H1 (cell line): Measurements from ENCODE around the gene TIAL1.

Source experiments
- CTCF ChIP-seq, 3 experiments: IDR thresholded peaks; 1 replicate in 2 of 3; 2 replicates in 1 of 3; pipeline versions ENCODE4 v1.5.1 to v1.6.1; 2011; ENCODE audit warnings: low read length in 3 of 3, mild to moderate bottlenecking in 3 of 3, inconsistent platforms in 2 of 3, low read depth in 1 of 3, moderate library complexity in 1 of 3; ENCODE audit not compliant: insufficient read depth in 1 of 3; ENCODE audit errors: control extremely low read depth in 1 of 3
- EZH2 ChIP-seq: fragments of 200-600 bp; sonication (generic); IDR thresholded peaks from 2 replicates; pipeline ENCODE4 v1.7.1; 2012; ENCODE audit warnings: low read depth, mild to moderate bottlenecking, moderate library complexity, low read length, inconsistent platforms; ENCODE audit not compliant: severe bottlenecking
- KDM1A ChIP-seq: fragments of 200-600, 300-600 bp; sonication (generic); IDR thresholded peaks from 2 replicates; pipeline ENCODE4 v1.7.1; 2016; ENCODE audit warnings: mild to moderate bottlenecking, low read length, borderline replicate concordance
- POLR2A ChIP-seq, 2 experiments: IDR thresholded peaks; 1 replicate in 1 of 2; 2 replicates in 1 of 2; pipeline ENCODE4 v1.6.1; 2011; ENCODE audit warnings: low read depth in 2 of 2, low read length in 2 of 2, mild to moderate bottlenecking in 2 of 2; ENCODE audit errors: control extremely low read depth in 1 of 2
- SP2 ChIP-seq: IDR thresholded peaks from 2 replicates; pipeline ENCODE4 v1.6.1; 2012; ENCODE audit warnings: mild to moderate bottlenecking, low read length, inconsistent platforms

DNA sequence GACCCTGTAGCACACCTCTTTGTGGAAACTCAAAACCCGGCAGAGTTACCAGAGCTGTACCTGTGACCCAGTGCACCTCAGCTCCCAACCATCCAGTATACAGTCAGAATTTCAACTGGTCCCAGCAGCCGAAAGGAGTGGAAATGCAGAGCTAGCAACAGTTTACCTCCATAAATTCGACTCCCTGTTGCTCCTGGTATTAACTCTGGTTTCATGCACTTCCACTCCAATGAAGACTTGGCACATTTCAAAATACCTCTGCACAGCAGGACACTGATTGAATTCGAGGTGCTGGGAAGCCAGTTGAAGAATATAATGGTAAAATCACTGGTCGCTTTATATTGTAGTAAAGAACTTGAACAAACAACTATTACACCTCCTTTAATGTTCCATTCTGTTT is 17.9 kb upstream of the TIAL1 start:
- TF ChIP-seq POLR2A (IDR thresholded peaks at IDR 0.05; ENCODE audit: control extremely low read depth in 1 of 2, low read depth in 2 of 2, low read length in 2 of 2) (no peak), EZH2 (no peak), SP2 (no peak), KDM1A (no peak), CTCF (IDR thresholded peaks at IDR 0.05; ENCODE audit: control extremely low read depth in 1 of 3, insufficient read depth in 1 of 3, low read depth in 1 of 3, low read length in 3 of 3) (no peak)
